ENCODE data around the gene NCCRP1. TPM values are rescaled to one million over a fixed set of nuclear protein-coding genes. Genes with fewer than 3 reads are reported as not detected.

NCCRP1 gene
- total RNA-seq, 1 experiment from 2014 or later = not detected

- no peak for DNase-seq (ENCODE audit: low read depth in 1 of 2, low spot score in 2 of 2)
- no peaks in the 10 kb centered on the region for H3K9me3 ChIP-seq (replicated peaks)
- no peak overlapping the region for H3K4me3 ChIP-seq
- peaks cover 7% of the 10 kb centered on the region for H3K4me1 ChIP-seq (replicated peaks)
- H3K27me3 ChIP-seq (replicated peaks) = no peaks in the 10 kb centered on the region
- no peak overlapping the region for H3K27ac ChIP-seq
- peaks cover 8% of the 10 kb centered on the region; the same call in 1 of the 2 replicates for H3K36me3 ChIP-seq
These were observed 38.8 kb upstream of the NCCRP1 start for GRCh38 chr19:39157997-39158389.

DNA sequence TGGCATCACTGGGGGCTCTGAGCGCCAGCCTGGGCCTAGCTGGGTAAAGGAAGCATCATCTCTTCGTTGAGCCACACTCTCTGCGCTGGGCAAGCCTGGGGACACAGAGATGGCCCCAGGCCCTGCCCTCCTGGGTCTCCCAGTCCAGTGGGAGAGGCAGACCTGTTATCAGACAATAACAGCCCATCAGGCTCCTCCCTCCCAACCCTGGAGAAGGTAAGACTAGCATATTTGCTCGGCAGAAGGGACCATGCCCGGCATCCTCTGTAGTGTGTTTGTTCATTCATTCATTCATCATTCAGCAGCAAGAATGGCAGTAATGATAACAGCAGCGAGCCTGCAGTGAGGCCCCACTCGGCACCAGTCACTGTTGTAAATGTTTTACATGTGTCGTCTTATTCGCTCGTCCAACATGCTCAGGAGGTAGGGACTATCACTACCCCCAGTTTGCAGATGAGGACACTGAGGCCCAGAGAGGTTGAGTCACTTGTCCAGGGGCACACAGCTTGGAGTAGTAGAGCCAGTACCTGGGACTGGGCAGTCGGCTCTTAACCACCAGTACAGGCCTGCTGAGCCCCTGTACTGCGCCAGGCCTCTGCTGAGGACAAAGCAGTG lies 38.0 kb upstream of the NCCRP1 start:
- no peak for DNase-seq (ENCODE audit: low read depth in 1 of 2, low spot score in 2 of 2)
- H3K27ac ChIP-seq = no peak overlapping the region
- H3K27me3 ChIP-seq (replicated peaks) = no peaks in the 10 kb centered on the region
- no peak overlapping the region for H3K4me3 ChIP-seq
- H3K9me3 ChIP-seq (replicated peaks) = no peaks in the 10 kb centered on the region
- peaks cover 8% of the 10 kb centered on the region; the same call in 1 of the 2 replicates for H3K36me3 ChIP-seq
- peaks cover 7% of the 10 kb centered on the region for H3K4me1 ChIP-seq (replicated peaks)

DNA sequence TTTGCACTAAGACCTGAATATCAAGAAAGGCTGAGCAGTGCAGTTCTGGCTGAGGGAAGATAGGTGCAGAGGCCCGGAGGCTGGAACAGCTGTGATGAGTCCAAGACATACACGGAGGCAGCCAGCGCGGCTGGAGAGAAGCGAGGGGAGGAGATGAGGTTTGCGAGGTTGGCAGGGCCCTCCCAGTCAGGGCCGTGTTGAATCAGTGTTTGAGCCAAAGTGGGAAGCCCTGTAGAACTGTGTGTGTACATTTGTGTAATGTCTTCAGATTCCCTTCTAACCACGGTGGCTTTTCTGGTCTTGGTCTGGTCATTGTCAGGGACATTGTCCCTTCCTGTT lies 36.3 kb upstream of the NCCRP1 start:
- Histone ChIP-seq H3K4me3 (no peak overlapping the region), H3K36me3 (0 out of 2 replicates have a peak, but pooled peaks cover 5% of the 10 kb centered on the region), H3K9me3 (replicated peaks) (no peaks in the 10 kb centered on the region), H3K27me3 (replicated peaks) (no peaks in the 10 kb centered on the region), H3K27ac (no peak overlapping the region), H3K4me1 (replicated peaks) (peaks cover 7% of the 10 kb centered on the region)
- DNase-seq (ENCODE audit: low read depth in 1 of 2, low spot score in 2 of 2) = no peak

DNA sequence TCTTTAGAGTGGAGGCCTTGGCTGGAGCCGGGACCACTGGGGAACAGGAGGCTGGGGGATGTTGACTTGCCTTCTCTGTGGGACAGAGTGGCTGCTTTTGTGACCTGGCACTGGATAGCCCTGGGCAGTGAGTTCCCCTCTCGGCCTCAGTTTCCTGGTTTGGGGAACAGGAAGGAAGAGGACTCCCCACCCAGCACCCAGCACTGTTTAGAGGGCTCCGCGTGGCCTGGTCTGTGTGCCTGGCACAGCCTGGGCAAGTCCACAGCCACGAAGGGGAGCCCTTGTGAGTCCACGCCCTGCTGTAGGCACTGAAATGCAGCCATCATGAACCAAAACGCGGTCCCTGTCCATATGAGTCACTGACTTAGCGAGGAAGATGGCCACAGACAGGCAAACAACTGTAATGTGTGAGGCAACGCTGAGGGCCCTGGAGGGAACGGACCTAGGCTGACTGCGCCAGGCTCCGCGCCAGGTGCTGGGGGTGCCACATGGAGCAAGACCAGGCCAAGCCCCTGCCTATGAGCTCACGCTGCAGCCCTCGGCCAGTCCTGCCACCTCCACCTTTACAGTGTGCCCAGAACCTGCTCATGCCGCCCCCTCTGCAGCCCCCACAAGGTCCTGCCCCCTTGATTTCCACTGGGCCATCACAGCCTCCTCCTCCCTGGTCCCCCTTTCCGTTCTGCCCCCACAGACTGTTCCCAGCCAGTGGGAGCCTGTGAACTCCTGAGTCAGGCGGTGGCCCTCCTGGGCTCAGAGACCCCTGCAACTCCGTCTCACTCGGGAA lies 35.7 kb upstream of the NCCRP1 start:
- Histone ChIP-seq H3K9me3 (replicated peaks) (no peaks in the 10 kb centered on the region), H3K27me3 (replicated peaks) (no peaks in the 10 kb centered on the region), H3K36me3 (0 out of 2 replicates have a peak, but pooled peaks cover 3% of the 10 kb centered on the region), H3K27ac (no peak overlapping the region), H3K4me1 (replicated peaks) (peaks cover 7% of the 10 kb centered on the region), H3K4me3 (no peak overlapping the region)
- no peak for DNase-seq (ENCODE audit: low read depth in 1 of 2, low spot score in 2 of 2)

DNA sequence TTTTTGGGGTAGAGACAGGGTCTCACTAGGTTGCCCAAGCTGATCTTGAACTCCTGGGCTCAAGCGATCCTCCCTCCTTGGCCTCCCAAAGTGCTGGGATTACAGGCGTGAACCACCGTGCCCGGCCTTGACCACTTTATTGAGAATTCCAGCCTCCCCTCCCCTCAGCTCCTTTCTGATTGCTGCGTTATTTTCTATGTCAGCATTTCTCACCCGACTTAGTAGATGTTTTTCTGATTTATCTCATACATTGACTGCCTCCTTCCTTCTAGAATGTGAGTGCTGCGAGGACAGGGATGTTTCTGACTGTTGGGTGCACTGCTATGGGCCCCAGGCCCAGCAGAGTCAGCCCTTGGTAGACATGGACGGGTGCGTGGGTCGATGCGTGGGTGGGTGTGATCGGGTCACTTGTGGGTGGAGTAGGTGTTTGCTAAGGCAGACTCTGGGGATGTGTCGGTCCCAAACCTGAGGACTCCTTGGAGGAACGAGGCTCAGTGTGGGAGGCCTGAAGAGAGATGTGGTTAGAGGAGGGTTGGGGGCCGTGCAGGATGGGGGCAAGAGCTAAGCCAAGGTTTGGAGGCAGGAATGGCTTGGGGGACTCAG lies 34.2 kb upstream of the NCCRP1 start:
- Histone ChIP-seq H3K27me3 (replicated peaks) (no peaks in the 10 kb centered on the region), H3K27ac (no peak overlapping the region), H3K4me3 (no peak overlapping the region), H3K9me3 (replicated peaks) (no peaks in the 10 kb centered on the region), H3K4me1 (replicated peaks) (peaks cover 4% of the 10 kb centered on the region), H3K36me3 (0 out of 2 replicates have a peak, but pooled peaks cover 3% of the 10 kb centered on the region)
- no peak for DNase-seq (ENCODE audit: low read depth in 1 of 2, low spot score in 2 of 2)

DNA sequence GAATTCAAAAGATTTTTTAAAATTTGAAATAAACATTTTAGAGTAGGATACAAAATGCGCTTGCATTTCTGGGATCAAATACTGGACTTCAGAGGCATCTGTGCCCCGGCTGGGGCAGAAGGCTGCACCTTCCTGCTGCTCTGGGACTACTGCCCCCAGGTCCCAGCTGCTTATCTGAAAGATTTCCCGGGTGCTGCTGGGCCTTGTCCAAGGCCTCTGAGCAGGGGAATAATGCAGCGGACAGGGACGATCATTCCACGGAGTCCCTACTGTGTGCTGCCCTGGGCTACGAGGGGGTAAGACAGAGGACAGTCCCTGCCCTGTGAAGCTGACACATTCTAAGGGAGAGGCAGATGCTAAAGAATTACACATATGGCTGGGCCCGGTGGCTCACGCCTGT lies 33.1 kb upstream of the NCCRP1 start:
- Histone ChIP-seq H3K27me3 (replicated peaks) (no peaks in the 10 kb centered on the region), H3K4me3 (no peak overlapping the region), H3K36me3 (0 out of 2 replicates have a peak, but pooled peaks cover 3% of the 10 kb centered on the region), H3K27ac (no peak overlapping the region), H3K4me1 (replicated peaks) (no peaks in the 10 kb centered on the region), H3K9me3 (replicated peaks) (no peaks in the 10 kb centered on the region)
- no peak for DNase-seq (ENCODE audit: low read depth in 1 of 2, low spot score in 2 of 2)

DNA sequence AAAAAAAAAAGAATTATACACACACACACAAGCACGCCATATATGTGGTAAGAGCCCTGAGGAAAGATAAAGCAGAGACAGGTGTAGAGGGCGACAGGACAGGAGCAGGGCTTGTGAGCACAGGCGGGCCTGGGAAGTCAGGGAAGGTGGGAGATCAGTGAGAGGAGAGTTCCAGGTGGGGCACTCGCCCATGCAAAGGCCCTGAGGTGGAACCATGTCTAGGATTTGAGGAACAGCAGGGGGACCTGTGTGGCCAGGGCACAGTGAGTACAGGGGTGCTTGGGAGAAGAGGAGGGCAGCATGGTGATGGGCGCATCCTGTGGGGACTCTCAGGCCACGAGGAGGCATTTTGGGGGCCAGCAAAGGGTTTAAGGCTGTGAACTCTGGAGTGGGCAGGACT lies 32.5 kb upstream of the NCCRP1 start:
- Histone ChIP-seq H3K4me1 (replicated peaks) (no peaks in the 10 kb centered on the region), H3K27me3 (replicated peaks) (no peaks in the 10 kb centered on the region), H3K36me3 (no peaks in the 10 kb centered on the region), H3K9me3 (replicated peaks) (no peaks in the 10 kb centered on the region), H3K4me3 (no peak overlapping the region), H3K27ac (no peak overlapping the region)
- no peak for DNase-seq (ENCODE audit: low read depth in 1 of 2, low spot score in 2 of 2)

- no peaks in the 10 kb centered on the region for H3K4me1 ChIP-seq (replicated peaks)
- no peaks in the 10 kb centered on the region for H3K27me3 ChIP-seq (replicated peaks)
- no peaks in the 10 kb centered on the region for H3K9me3 ChIP-seq (replicated peaks)
- peaks cover 8% of the 10 kb centered on the region for H3K36me3 ChIP-seq
- DNase-seq (ENCODE audit: low read depth in 1 of 2, low spot score in 2 of 2) = no peak
- H3K4me3 ChIP-seq = no peak overlapping the region
- no peak overlapping the region for H3K27ac ChIP-seq
These were observed 30.9 kb upstream of the NCCRP1 start for GRCh38 chr19:39165857-39166256.

GRCh38 chr19:39166571-39167391 lies 30.0 kb upstream of the NCCRP1 start:
- no peaks in the 10 kb centered on the region for H3K27me3 ChIP-seq (replicated peaks)
- no peak overlapping the region for H3K4me3 ChIP-seq
- no peak for DNase-seq (ENCODE audit: low read depth in 1 of 2, low spot score in 2 of 2)
- peaks cover 15% of the 10 kb centered on the region for H3K36me3 ChIP-seq
- H3K27ac ChIP-seq = no peak overlapping the region
- no peaks in the 10 kb centered on the region for H3K9me3 ChIP-seq (replicated peaks)
- no peaks in the 10 kb centered on the region for H3K4me1 ChIP-seq (replicated peaks)

DNA sequence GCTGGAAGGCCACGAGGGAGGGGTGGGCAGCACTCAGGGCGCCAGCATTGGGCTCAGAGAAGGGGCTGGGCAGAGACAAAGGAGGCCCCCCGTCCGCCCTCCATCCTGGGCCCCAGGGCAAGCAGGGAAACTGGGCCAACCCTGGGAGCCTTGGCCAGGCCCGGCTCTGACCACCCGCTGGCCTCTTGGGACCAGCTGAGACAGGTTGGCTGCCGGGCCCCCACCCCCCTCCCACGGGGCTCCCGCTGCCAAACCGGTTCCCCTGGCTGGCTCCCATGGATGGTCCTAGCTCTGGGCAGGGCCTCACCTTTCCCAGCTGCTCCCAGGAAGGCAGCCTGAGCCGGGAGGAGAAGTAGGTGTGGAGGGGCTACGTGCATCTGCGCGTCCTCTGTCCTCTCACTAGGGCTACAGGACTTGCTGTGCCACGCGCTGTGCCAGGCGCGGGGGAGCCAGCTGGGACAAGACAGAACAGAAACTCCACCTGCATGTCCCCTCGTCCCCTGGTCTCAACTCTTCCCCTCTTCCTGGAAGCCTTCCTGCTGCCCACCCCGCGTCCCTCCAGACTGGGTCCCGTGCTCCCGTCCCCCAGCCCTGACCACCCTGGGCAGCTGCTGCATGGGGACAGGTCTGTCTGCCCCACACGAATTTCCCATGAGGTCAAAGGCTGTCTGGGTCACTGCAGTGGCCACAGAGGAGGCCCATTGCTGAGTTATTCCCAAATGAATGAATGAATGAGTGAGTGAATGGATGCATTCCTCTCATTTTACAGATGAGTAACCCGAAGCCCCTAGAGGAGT lies 29.1 kb upstream of the NCCRP1 start:
- Histone ChIP-seq H3K27ac (no peak overlapping the region), H3K4me3 (no peak overlapping the region), H3K4me1 (replicated peaks) (no peaks in the 10 kb centered on the region), H3K36me3 (peaks cover 21% of the 10 kb centered on the region), H3K9me3 (replicated peaks) (no peaks in the 10 kb centered on the region), H3K27me3 (replicated peaks) (no peaks in the 10 kb centered on the region)
- no peak for DNase-seq (ENCODE audit: low read depth in 1 of 2, low spot score in 2 of 2)

- Histone ChIP-seq H3K27ac (no peak overlapping the region), H3K36me3 (peaks cover 27% of the 10 kb centered on the region), H3K4me1 (replicated peaks) (no peaks in the 10 kb centered on the region), H3K4me3 (no peak overlapping the region), H3K9me3 (replicated peaks) (no peaks in the 10 kb centered on the region), H3K27me3 (replicated peaks) (no peaks in the 10 kb centered on the region)
- no peak for DNase-seq (ENCODE audit: low read depth in 1 of 2, low spot score in 2 of 2)
These were observed 28.3 kb upstream of the NCCRP1 start for GRCh38 chr19:39168258-39169142.

DNA sequence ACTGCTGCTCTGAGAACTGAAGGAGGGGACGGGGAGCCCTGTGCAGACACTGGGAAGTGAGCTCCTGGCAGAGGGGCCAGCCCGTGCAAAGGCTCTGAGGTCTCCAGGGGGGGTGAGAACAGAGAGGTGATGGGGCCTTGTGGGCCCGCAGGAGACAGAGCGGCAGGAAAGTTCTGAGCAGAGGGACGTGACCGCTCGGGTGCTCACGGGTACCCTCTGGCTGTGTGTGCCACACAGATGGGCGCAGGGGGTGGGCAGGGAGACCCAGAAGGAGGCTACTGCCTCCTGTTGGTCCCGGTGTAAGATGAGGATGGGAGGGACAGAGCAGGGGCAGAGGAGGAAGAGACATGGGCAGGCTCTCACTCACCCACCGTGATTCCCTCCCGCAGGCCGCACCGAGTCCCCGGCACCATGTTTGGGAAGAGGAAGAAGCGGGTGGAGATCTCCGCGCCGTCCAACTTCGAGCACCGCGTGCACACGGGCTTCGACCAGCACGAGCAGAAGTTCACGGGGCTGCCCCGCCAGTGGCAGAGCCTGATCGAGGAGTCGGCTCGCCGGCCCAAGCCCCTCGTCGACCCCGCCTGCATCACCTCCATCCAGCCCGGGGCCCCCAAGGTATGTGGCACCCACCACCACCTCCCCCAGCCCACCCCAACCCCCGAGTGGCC lies 27.5 kb upstream of the NCCRP1 start:
- H3K4me3 ChIP-seq = no peak overlapping the region
- H3K36me3 ChIP-seq = peaks cover 31% of the 10 kb centered on the region
- H3K4me1 ChIP-seq (replicated peaks) = no peaks in the 10 kb centered on the region
- no peaks in the 10 kb centered on the region for H3K27me3 ChIP-seq (replicated peaks)
- no peak for DNase-seq (ENCODE audit: low read depth in 1 of 2, low spot score in 2 of 2)
- H3K27ac ChIP-seq = no peak overlapping the region
- no peaks in the 10 kb centered on the region for H3K9me3 ChIP-seq (replicated peaks)

All from SJSA1 (cell line).